ENCODE measurements around the gene MAMLD1.

DNA sequence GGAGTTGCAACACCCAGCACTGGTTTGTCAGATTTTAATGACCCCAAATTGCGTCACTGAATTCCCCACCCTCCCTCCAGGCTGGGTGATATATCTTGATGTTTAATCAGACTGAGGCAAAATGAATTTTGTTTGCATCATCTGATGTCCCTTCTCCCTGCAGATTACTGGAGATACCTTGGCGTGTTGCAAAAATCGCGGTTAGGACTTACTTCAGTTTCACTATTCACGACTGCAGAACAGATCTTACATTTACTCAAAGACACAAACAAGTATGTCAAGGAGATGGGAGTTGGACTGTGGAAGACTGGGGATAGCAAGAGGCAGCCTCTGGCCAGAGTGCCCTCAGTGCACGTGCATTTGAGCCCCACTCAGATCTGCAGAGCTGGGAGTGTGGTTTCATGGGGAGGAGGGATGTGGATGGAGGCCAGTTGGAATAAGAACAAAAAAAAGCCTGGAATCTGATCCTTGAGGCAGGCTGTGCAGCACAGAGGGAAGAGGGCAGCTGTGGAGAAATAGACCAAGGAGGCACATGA, 113.1 kb downstream of the MAMLD1 start:
- TF ChIP-seq, protein P1, sequence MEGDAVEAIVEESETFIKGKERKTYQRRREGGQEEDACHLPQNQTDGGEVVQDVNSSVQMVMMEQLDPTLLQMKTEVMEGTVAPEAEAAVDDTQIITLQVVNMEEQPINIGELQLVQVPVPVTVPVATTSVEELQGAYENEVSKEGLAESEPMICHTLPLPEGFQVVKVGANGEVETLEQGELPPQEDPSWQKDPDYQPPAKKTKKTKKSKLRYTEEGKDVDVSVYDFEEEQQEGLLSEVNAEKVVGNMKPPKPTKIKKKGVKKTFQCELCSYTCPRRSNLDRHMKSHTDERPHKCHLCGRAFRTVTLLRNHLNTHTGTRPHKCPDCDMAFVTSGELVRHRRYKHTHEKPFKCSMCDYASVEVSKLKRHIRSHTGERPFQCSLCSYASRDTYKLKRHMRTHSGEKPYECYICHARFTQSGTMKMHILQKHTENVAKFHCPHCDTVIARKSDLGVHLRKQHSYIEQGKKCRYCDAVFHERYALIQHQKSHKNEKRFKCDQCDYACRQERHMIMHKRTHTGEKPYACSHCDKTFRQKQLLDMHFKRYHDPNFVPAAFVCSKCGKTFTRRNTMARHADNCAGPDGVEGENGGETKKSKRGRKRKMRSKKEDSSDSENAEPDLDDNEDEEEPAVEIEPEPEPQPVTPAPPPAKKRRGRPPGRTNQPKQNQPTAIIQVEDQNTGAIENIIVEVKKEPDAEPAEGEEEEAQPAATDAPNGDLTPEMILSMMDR (optimal IDR thresholded peaks at IDR 0.05 in 1 of 3, IDR thresholded peaks at IDR 0.05 in 1 of 3, conservative IDR thresholded peaks at IDR 0.05 in 1 of 3; ENCODE audit: extremely low read depth in 1 of 3, insufficient read depth in 2 of 3, low read length in 3 of 3): no peak
- TF ChIP-seq EZH2 (IDR thresholded peaks at IDR 0.05; ENCODE audit: low read length): no peak

Data from keratinocyte (primary cell).